Central memory CD4-positive, alpha-beta T cell (primary cell): ENCODE results near the gene GPR137.

ENCODE experiments used
- DNase-seq: peaks from one replicate; pipeline ENCODE4 v3.0.0; 2022

The GPR137 gene

GRCh38 chr11:64264371-64264852 lies 21.2 kb upstream of the GPR137 start:
- DNase-seq: no peak

- no peak for DNase-seq
Measured at GRCh38 chr11:64265176-64266160, 20.2 kb upstream of the GPR137 start.

- DNase-seq: no peak
Measured at GRCh38 chr11:64266339-64266738, 19.3 kb upstream of the GPR137 start.

- no peak for DNase-seq
Measured at GRCh38 chr11:64267207-64267945, 18.3 kb upstream of the GPR137 start.

GRCh38 chr11:64268025-64268892 lies 17.4 kb upstream of the GPR137 start:
- DNase-seq: no peak

- no peak for DNase-seq
Measured at GRCh38 chr11:64268893-64269539, 16.6 kb upstream of the GPR137 start.

- peak; percentile 98 for DNase-seq
Measured at GRCh38 chr11:64269540-64270220, 16.0 kb upstream of the GPR137 start.

- no peak for DNase-seq
Measured at GRCh38 chr11:64275031-64275800, 10.4 kb upstream of the GPR137 start.

GRCh38 chr11:64275841-64276240 lies 9.8 kb upstream of the GPR137 start:
- no peak for DNase-seq

- no peak for DNase-seq
Measured at GRCh38 chr11:64276653-64277431, 8.8 kb upstream of the GPR137 start.

- DNase-seq: no peak
Measured at GRCh38 chr11:64278576-64279190, 7.0 kb upstream of the GPR137 start.

GRCh38 chr11:64281957-64282770 lies 3.5 kb upstream of the GPR137 start:
- no peak for DNase-seq

GRCh38 chr11:64283092-64283491 lies 2.6 kb upstream of the GPR137 start:
- DNase-seq: no peak

GRCh38 chr11:64284048-64284961 lies 1.3 kb upstream of the GPR137 start, which contains the start of gene BAD:
Gene BAD, minus strand, starts transcription at chr11:64284665. Its CDS starts 297 bp downstream, at chr11:64284368.
- DNase-seq: peak; percentile 90

- DNase-seq: no peak
Measured at GRCh38 chr11:64285885-64286800, 495 bp downstream of the GPR137 start.

GRCh38 chr11:64286801-64287159 lies 1.1 kb downstream of the GPR137 start:
- no peak for DNase-seq
